Measurements from ENCODE around the gene CERKL. TPM values are rescaled to one million over a fixed set of nuclear protein-coding genes. Genes with fewer than 3 reads are reported as not detected.

Gene CERKL
- total RNA-seq, 1 experiment from 2014 or later: 0.08 TPM

DNA sequence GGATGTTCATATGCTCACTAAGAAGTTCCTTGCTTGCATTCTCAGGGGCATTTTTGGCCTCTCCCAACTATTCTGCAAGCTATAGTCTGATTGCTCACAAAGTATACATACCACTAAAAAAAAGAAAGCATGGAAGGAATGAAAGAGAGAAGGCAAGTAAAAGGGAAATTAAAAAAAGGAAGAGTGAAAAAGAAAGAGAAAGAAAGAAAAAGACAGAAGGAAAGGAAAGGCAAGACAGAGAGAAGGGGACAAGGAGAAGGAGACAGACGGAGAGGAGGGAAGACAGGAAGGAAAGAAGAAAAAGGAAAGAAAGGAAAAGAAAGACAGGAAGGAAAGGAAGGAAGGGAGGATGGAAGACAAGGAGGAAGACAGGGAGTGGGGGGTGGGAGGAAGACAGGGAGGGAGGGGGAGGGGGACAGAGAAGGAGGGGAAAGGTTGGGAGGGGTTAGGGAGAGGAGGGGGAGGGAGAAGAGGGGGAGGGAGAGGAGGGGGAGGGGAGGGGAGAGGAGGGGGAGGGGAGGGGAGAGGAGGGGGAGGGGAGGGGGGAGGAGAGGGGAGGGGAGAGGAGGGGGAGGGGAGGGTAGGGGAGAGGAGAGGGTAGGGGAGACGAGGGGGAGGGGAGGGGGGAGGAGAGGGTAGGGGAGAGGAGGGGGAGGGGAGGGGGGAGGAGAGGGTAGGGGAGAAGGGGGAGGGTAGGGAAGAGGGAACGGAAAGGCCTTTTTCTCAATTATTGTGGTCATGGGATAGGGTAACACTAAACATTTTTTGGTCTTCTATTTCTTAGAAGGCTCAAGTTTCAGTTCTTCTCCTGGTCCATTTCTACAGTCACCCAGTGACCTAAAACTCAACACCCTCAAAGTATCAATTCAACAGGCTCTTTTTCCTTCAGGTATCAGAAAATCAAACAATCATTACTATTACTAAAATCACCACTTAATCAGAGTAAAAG, 50.7 kb downstream of the CERKL start:
- in situ Hi-C loops (cut with HindIII; ENCODE audit: low pct_unique_long_range_greater_than_20kb, low sequenced_read_pairs): no loop called here
- no peak for DNase-seq (ENCODE audit: low read depth, low spot score)

DNA sequence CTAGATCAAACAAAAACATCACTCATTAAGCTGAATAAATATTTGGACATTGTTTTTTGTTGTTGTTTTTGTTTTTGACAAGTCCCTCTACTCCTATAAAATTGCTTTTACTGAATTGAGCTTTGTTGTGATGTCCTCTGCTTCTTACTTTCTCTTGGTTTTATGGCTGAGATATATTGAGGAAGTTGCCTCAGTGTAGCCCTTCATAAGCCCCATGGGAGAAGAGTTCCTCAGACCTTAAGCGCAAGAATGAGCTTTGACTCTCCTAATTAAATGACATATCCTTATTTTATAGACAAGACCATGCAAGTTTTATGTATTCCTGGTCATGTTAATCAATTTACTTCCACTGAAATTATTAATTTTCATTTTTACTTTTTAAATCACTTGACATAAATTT, 54.9 kb downstream of the CERKL start:
- DNase-seq (ENCODE audit: low read depth, low spot score): no peak
- in situ Hi-C loops (cut with HindIII; ENCODE audit: low pct_unique_long_range_greater_than_20kb, low sequenced_read_pairs): no loop called here

- no peak for DNase-seq (ENCODE audit: low read depth, low spot score)
- in situ Hi-C loops (cut with HindIII; ENCODE audit: low pct_unique_long_range_greater_than_20kb, low sequenced_read_pairs): no loop called here
These were observed 60.3 kb downstream of the CERKL start for GRCh38 chr2:181596556-181596955.

GRCh38 chr2:181594322-181594721, 62.6 kb downstream of the CERKL start:
- DNase-seq (ENCODE audit: low read depth, low spot score): no peak
- in situ Hi-C loops (cut with HindIII; ENCODE audit: low pct_unique_long_range_greater_than_20kb, low sequenced_read_pairs): no loop called here

DNA sequence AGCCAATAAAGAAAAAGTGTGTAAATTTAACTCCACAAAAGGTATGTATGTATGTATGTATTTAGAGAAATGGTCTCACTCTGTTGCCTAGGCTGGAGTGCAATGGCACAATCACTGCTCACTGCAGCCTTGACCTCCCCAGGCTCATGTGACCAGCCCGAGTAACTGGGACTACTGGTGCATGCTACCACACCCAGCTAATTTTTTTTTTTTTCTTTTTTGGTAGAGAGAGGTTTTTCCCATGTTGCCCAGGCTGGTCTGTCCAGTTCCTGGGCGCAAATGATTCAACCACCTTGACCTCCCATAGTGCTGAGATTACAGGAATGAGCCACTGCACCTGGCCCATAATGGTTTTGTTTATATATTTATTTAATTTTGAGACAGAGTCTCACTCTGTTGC, 67.1 kb downstream of the CERKL start:
- in situ Hi-C loops (cut with HindIII; ENCODE audit: low pct_unique_long_range_greater_than_20kb, low sequenced_read_pairs): no loop called here
- DNase-seq (ENCODE audit: low read depth, low spot score): no peak

DNA sequence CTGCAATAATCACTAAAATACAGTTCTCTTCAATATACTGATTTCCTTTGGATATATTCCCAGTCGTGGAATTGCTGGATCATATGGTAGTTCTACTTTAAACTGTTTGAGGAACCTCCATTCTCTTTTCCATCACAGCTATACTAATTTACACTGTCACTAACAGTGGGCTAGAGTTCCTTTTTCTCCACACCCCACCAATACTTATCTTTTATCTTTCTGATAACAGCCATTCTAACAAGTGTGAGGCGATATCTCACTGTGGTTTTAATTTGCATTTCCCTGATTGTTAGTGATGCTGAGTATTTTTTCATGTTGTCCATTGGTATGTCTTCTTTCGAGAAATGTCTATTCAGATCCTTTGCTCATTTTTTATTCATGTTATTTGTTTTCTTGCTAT, 68.4 kb downstream of the CERKL start:
- in situ Hi-C loops (cut with HindIII; ENCODE audit: low pct_unique_long_range_greater_than_20kb, low sequenced_read_pairs): no loop called here
- DNase-seq (ENCODE audit: low read depth, low spot score): no peak

- DNase-seq (ENCODE audit: low read depth, low spot score): no peak
- in situ Hi-C loops (cut with HindIII; ENCODE audit: low pct_unique_long_range_greater_than_20kb, low sequenced_read_pairs): no loop called here
These were observed 70.3 kb downstream of the CERKL start for GRCh38 chr2:181586569-181587081.

DNA sequence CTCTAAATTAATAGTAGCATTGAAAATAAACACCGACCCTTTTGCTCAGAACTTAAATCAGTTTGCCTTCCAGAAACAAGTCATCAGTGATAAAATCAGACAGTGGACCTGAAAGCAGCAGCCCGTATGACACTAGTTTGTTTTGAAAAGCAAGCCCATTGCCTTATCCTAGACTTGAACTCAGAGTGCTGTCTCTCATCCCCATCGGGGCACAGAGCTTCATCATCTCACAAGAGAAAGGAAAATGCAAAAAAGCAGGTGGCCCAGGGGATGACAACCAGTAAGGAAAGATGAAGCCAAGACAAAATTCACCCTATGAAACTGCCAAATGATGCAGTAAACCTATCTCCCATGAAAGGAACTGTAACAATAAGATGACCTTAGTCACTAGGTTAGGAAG, 71.2 kb downstream of the CERKL start:
- in situ Hi-C loops (cut with HindIII; ENCODE audit: low pct_unique_long_range_greater_than_20kb, low sequenced_read_pairs): no loop called here
- DNase-seq (ENCODE audit: low read depth, low spot score): no peak

GRCh38 chr2:181581534-181581933, 75.4 kb downstream of the CERKL start:
- in situ Hi-C loops (cut with HindIII; ENCODE audit: low pct_unique_long_range_greater_than_20kb, low sequenced_read_pairs): no loop called here
- DNase-seq (ENCODE audit: low read depth, low spot score): peak; percentile 4

GRCh38 chr2:181578829-181579228, 78.1 kb downstream of the CERKL start:
- in situ Hi-C loops (cut with HindIII; ENCODE audit: low pct_unique_long_range_greater_than_20kb, low sequenced_read_pairs): no loop called here
- no peak for DNase-seq (ENCODE audit: low read depth, low spot score)

GRCh38 chr2:181576431-181576830, 80.5 kb downstream of the CERKL start:
- DNase-seq (ENCODE audit: low read depth, low spot score): no peak
- in situ Hi-C loops (cut with HindIII; ENCODE audit: low pct_unique_long_range_greater_than_20kb, low sequenced_read_pairs): no loop called here

GRCh38 chr2:181575650-181576025, 81.3 kb downstream of the CERKL start:
- no peak for DNase-seq (ENCODE audit: low read depth, low spot score)
- in situ Hi-C loops (cut with HindIII; ENCODE audit: low pct_unique_long_range_greater_than_20kb, low sequenced_read_pairs): no loop called here

DNA sequence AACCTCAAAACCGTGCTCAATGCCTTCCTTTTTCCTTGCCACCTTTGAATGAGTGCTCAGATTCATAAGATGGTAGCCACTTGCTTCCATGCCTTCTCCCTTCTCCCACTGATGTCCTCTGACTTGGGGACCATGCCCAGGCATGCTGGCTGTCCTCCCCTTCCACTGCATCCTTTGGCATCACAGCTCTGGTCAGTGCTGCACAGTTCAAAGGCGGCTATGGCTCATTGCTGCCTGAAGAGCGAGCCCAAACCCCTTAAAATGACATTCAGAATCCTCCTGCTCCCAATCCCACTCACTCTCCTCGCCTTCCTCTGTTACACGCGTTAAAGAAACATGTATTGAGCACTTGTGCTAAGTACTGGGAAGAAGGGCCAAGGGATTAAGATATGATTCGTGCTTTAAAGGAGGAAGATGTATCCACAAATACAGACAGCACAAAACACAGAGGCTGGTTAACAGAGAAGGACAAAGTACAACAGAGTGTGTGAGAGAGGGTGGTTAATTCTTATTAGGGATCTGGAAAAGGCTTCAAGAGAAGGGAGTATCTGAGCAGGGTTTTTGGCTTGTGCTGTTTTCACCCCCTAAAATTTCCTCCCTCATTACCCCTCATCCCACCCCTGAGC, 81.8 kb downstream of the CERKL start:
- DNase-seq (ENCODE audit: low read depth, low spot score): no peak
- in situ Hi-C loops (cut with HindIII; ENCODE audit: low pct_unique_long_range_greater_than_20kb, low sequenced_read_pairs): no loop called here

GRCh38 chr2:181574321-181574720, 82.6 kb downstream of the CERKL start:
- in situ Hi-C loops (cut with HindIII; ENCODE audit: low pct_unique_long_range_greater_than_20kb, low sequenced_read_pairs): no loop called here
- DNase-seq (ENCODE audit: low read depth, low spot score): no peak

- peak; percentile 56 for DNase-seq (ENCODE audit: low read depth, low spot score)
- in situ Hi-C loops (cut with HindIII; ENCODE audit: low pct_unique_long_range_greater_than_20kb, low sequenced_read_pairs): no loop called here
These were observed 83.7 kb downstream of the CERKL start for GRCh38 chr2:181573140-181573736.

GRCh38 chr2:181570833-181571661, 85.9 kb downstream of the CERKL start:
- in situ Hi-C loops (cut with HindIII; ENCODE audit: low pct_unique_long_range_greater_than_20kb, low sequenced_read_pairs): no loop called here

GRCh38 chr2:181570059-181570458, 86.8 kb downstream of the CERKL start:
- in situ Hi-C loops (cut with HindIII; ENCODE audit: low pct_unique_long_range_greater_than_20kb, low sequenced_read_pairs): no loop called here

More at GRCh38 chr2:181570833-181571661, 85.9 kb downstream of the CERKL start:
- DNase-seq (ENCODE audit: low read depth, low spot score): no peak

More at GRCh38 chr2:181570059-181570458, 86.8 kb downstream of the CERKL start:
- DNase-seq (ENCODE audit: low read depth, low spot score): no peak

All from SK-MEL-5 (cell line).